Measurements from ENCODE around the gene SLC12A7.
"Not testable (repeated sequence)": the region's sequence is repeated elsewhere in the genome, so short reads cannot be mapped to it uniquely, and the experiment has no call there.

The SLC12A7 gene

DNA sequence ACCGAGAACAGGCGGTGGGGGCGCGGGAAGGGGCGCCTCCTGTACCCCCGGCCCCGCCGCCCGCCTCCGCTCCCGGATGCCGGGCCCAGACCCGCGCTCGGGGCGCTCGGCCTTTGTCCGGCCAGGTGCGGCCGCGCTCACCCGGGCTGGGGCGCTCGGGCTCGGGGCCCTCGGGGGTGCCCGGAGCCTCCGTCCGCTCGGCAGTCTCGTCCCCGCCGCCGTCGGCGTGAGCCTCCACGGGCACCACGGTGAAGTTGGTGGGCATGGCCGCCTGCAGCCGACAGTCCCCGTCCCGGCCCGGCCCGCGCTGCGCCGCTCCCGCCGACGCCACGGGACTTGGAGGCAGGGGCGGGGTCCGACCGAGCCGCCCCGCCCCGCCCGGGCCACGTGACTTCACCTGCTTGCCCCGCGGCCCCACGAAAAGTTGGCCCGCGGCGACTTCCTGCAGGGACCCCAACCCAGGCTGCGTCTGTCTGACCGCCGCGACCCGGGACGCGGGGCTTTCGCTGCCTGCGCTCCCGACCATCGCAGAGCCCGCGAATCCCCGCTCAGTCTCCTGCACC lies at the start of gene SLC12A7:
SLC12A7 (minus strand) TSS at position 337 of the 563 bp plus-strand sequence; CDS start at position 265, 72 bp downstream.
- DNase-seq = peak; percentile 49 to 55

DNA sequence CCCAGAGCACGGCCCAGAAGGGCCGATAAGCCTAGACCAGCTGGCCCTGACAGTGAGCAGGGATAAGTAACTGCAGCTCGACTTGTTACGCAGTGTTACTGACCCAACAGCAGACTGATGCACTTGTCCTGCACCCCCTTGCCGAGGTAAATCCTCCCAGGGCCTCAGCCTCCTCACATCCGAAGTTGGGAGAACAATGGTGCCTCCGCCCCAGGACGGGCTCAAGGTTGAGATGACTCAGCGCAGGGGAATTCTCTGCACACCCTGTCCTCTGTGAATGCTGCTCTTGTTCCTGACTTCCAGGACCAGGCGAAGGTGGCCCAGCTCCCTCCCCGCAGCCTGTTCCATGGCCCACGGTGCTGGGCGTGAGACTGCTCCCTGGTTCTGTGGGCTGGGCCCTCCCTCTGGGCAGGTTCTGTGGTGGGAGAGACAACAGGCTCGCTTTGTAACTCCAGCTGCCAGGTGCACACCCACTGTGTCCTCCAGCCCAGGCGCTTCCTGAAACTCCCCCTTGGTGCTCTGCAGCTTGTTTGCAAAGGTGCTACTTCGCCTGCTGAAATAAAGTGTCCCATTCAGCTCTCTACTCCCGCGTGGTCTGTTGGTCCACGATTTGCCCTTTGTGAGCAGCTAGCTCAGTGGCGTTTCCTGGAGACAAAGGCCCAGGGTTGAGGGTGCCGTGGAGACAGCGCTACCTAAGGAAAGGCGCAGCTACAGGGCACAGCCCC lies 49.4 kb upstream of the SLC12A7 start:
- peak; percentile 65 to 86 for DNase-seq

DNA sequence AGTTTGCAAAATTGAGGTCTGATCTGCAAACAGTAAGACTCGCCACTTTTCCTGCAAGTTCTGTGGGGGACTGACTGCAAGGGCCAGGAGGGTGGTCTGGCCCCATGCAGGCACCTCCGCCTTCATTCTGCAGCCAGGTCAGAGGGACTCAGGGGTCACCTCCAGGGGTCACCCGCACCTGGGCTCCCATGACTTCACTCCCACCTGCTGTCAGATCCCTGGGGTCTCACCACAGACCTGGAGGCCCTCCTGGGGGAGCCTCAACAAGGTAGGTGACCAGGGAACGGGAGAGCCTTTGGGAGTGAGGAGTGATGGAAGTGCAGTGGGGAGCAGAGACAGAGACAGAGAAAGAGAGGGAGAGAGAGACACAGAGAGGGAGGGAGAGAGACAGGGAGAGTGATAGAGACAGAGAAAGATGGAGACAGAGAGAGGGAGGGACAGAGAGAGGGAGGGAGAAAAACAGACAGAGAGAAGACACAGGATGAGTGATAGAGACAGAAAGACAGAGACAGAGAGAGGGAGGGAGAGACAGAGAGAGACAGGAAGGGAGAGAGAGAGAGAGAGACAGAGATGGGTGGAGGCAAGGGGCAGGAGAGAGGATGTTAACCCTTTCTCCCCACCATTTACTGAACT lies 48.0 kb upstream of the SLC12A7 start:
- no peak for DNase-seq

DNA sequence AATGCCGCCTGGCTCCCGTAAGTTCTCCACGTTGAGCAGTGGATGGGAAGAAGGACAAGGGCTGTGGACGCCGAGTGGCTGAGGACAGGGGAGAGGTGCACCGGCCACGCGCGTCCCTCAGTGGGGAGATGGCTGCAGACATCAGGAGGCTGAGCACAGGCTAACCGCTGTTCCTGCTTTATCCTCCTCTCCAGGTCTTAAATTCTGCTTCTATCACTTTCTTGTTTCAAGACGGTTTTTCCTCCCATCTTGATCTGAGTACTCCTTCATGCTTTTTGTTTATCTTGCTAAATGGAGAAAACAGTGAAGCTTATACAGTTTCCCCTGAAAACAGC lies 47.4 kb upstream of the SLC12A7 start:
- DNase-seq = no peak

GRCh38 chr5:1158647-1159340 lies 46.9 kb upstream of the SLC12A7 start:
- no peak for DNase-seq

DNA sequence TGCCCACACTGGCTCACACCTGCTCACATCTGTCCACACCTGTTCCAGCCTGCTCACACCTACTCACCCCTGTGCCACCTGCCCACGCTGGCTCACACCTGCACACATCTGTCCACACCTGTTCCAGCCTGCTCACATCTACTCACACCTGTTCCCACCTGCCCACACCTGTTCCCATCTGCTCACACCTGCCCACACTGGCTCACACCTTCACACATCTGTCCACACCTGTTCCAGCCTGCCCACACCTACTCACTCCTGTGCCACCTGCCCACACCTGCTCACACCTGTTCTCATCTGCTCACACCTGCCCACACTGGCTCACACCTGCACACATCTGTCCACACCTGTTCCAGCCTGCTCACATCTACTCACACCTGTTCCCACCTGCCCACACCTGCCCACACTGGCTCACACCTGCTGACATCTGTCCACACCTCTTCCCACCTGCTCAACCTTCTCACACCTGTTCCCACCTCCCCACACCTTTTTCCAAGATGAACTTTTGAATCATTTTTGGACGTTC lies 45.7 kb upstream of the SLC12A7 start:
- DNase-seq = not testable (repeated sequence)

- no peak for DNase-seq
These were observed 45.0 kb upstream of the SLC12A7 start for GRCh38 chr5:1156754-1157460.

DNA sequence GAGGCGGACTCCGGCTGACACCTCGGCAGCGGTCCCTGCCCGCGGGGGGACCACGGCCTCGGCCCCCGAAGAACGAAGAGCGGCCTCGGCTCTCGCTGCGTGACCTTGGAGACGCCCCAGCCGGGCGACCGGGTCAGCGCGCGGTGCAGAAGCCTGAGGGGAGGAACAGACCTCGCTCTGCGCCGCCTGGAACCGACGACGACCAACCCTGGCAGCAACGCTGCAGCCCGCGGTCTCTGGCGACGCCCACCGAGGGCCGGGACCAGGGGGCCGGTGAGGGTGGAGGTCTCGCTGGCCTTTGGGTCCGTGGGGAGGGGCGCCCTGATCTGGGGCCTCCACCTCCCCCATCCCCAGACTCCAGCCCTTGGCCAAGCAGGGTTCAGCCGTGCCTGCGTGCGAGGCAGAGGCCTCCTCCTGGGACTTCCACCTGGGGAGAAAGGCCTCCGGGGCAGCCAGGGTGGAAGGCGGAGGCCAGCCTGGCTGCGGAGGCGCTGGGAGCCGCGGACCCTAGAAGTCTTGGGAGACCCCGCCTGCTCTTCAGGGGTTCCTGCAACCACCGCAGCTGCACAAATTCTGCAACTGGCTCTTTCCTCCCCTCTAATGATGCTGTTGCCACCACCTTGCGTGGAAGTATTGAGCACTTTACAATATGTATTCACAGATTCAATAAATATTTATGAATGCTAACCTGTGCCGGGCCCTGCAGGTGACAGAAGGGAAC lies 44.3 kb upstream of the SLC12A7 start:
- DNase-seq = no peak

DNA sequence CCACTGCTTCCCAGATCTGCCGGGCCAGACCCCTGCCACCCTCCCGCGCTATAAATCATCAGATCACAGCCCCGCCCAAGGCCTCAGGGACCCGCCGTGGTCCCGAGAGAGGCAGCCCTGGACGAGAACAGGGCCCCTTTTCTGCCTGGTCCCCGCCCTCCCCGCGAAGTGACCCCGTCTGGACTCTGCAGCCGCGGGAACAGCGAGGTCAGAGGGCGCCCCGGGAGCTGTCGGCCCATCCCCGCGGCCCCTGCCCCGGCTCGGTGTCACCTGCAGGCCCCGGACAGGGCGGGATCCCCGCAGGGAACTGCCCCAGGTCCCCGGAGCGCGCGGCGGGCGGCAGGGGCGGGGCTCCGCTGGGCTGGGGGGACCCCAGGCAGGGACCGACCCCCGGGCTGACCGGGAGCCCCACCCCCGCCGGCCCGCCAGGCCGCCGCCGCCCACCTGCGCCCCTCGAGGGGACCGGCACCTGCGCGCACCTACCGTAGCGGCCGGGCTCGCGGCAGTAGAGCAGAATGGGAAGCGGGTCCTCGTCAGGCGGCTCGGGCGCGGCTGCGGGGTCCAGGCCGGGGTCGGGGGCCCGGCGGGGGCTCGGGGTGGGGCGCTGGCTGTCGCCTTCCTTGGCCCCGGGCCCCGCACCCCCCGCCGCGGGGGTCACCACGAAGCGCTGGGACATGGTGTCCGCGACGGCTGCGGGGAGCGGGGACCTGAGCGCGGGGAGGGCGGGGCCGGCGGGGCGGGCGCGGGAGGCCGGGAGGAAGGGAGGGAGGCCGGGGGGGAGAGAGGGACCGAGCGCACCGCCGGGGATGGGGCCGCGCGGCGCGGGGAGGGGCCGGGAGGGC lies 43.5 kb upstream of the SLC12A7 start:
- no peak for DNase-seq

GRCh38 chr5:1153428-1153827 lies 41.6 kb upstream of the SLC12A7 start:
- DNase-seq = no peak

- peak; percentile 61 to 81 for DNase-seq
These were observed 41.0 kb upstream of the SLC12A7 start for GRCh38 chr5:1152771-1153282.

DNA sequence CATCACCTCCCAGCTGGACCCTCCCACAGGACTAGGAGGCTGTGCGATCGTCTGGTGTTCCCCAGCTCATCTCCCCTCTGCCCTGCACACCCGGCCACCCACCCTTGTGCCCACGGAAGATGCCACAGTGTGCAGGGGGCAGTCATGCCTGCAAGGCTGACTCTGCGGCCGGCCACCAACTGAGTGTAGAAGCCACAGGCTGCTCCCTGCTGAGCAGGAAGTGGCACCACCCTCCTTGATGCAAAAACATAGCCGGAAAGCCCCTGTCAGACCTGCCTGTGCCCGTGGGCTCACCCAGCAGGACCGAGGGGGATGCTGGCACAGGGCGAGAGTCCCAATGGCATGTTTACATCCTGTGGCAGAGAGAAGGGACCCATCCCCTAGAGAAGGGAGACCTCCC lies 40.3 kb upstream of the SLC12A7 start:
- DNase-seq = peak in 1 of 2 experiments; percentile 62

DNA sequence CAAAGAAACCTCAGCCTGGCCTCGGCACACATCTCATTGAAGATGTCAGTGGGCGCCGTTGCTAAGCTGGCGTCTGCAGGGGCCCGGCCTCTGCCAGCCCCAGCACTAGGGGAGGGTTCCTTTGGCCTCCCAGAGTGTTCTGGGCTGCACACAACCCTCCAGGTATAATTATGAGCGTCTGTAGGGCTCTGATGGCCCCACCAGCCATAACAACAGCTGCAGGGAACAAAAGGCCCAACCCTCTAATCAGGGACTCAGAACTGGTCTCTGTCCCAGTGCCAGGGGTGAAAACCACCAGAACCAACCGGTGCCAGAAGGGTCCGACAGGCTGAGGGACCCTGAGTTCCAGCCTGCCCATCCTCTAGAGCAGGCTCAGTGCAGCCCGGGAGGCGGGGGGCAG lies 39.5 kb upstream of the SLC12A7 start:
- DNase-seq = peak; percentile 31 to 82

DNA sequence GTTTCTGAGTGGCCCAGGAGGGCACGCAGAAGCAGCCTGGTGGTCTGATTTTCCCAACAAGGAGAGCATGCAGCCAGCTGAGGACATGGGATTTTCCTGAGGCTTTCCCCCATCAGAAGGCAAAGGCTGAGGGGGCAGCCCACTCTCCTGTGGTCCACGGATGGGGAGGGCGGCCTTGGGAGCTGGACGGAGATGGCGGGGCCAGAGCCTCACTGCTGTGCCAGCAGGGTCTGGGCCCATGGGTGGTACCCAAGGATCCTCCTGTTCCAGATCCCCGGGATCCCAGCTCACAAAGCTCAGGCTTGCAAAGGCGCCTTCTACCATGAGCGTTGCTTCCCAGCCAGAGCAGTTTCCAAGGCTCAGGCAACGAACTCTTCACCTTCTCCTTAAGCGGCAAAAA lies 39.0 kb upstream of the SLC12A7 start:
- no peak for DNase-seq

DNA sequence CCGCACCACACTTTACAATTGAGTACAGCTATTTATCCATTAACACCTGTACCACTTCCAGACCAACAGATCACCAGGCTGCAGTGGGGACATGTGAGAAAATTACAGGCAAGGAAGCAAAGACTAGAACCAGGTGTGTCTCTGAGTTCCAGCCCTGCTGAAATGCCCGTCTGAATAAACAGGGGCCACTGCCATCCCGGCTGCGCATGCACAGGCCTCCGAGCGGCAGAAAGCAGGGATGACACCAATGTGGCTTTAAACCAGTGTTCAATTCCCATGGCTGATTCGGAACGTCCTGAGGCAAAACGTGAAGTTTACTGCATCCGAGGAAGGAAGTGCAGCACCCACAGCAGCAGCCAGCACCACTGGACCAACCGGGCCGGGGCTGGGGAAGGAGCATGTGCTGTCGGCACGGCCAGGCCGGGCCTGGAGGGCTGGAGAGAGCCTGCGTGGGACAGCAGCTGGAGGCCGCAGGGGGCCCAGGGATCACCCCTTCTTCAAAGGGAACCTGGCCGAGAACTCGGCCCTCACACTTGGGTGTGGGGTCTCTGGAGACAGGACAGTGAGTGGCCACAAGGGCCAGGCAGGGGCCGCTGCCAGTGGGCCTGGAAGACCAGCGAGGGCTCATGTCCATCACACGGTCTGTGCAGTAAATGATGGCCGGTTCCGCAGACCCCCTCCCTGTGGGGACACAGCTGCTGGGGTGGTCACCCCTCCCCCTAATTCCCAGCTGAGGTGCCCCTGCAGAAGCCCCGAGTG lies 33.0 kb upstream of the SLC12A7 start:
- no peak for DNase-seq

- no peak for DNase-seq
These were observed 32.2 kb upstream of the SLC12A7 start for GRCh38 chr5:1144089-1144488.

GRCh38 chr5:1143670-1143951 lies 31.7 kb upstream of the SLC12A7 start:
- DNase-seq = no peak

DNA sequence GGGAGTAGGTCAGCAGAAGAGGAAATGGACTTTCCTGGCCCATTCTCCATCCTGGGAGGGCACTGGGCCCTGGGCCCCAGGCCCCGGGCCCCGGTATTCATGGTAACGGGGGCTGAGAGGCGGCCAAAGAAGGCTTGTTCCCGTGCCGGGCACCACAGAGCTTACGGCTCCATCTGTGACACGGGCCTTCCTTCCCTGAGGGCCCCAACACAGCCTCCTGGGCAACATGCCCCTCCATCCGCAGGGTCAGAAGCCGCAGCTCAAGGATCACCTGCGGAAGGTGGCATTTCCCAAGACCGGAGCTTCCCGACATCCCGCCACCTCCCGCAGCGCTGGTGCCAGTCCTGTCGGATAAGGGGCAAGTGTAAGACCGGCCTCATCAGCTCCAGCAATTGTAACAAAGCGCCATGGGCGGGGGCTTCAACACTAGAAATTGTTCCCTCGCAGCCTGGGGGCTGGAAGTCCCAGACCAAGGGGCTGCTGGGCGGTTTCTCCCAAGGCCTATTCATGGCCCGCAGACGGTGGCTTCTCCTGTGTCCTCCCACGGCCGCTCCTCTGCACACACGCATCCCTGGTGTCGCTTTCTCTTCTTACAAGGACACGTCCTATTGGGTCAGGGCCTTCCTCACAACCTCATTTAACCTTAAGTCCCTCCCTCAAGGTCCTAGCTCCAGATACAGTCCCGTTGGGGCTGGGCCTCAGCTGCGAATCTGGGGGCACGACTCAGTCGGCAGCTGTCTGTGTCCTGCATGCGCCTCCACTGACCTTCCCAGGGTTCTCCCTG lies 31.2 kb upstream of the SLC12A7 start:
- no peak for DNase-seq

GRCh38 chr5:1141834-1142233 lies 30.0 kb upstream of the SLC12A7 start:
- DNase-seq = peak in 1 of 2 experiments; percentile 70

DNA sequence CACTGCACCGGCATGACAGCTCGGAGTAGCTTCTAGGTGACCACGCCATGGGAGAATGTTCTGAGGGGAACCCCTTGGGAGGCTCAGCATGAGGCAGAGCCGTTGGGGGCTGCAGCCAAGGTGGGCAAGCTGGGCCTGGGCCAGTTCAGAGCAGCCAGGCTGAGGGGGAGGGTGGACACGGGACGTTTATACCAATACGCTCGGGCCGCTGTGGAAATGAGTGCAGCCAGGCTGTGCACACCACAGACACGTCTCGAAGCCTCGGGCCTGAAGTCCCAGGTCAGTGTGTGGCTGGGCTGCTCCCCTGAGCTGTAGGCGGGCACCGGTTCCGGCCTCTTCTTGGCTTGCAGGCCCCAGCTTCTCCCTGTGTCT lies 28.9 kb upstream of the SLC12A7 start:
- no peak for DNase-seq

Measured in NCI-H2081 (cell line).